ENCODE data around the gene PRR5L.

DNA sequence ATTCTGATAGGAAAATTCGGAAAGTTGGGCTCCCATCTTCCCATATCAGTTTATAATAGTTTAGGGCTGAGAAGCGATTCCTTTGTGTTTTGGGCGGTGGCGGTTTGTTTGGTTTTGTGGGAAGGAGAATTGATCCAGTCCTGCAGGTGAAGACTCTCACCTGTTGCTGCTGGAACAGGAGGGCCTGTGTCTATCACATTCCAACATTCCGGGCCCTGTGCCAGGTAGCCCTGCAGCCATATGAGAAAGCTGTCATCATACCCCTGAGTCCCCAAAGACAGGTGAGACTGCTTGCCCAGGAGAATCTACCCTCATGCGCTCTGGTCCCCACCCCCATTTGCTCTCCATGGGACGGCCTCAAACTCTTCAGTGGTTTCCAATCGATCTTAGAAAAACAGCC lies 151.9 kb downstream of the PRR5L start:
- TF ChIP-seq, protein P1, sequence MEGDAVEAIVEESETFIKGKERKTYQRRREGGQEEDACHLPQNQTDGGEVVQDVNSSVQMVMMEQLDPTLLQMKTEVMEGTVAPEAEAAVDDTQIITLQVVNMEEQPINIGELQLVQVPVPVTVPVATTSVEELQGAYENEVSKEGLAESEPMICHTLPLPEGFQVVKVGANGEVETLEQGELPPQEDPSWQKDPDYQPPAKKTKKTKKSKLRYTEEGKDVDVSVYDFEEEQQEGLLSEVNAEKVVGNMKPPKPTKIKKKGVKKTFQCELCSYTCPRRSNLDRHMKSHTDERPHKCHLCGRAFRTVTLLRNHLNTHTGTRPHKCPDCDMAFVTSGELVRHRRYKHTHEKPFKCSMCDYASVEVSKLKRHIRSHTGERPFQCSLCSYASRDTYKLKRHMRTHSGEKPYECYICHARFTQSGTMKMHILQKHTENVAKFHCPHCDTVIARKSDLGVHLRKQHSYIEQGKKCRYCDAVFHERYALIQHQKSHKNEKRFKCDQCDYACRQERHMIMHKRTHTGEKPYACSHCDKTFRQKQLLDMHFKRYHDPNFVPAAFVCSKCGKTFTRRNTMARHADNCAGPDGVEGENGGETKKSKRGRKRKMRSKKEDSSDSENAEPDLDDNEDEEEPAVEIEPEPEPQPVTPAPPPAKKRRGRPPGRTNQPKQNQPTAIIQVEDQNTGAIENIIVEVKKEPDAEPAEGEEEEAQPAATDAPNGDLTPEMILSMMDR (conservative IDR thresholded peaks at IDR 0.05; ENCODE audit: low read depth in 2 of 2) = no peak
- TF ChIP-seq EZH2phosphoT487 (IDR thresholded peaks at IDR 0.05; ENCODE audit: unreplicated experiment) (no peak), EZH2 (IDR thresholded peaks at IDR 0.05; ENCODE audit: low read depth, unreplicated experiment) (no peak), POLR2AphosphoS5 (IDR thresholded peaks at IDR 0.05; ENCODE audit: low read depth) (no peak), ZNF114 (CRISPR knock-in tag; IDR thresholded peaks at IDR 0.05) (no peak), CREB1 (CRISPR knock-in tag; IDR thresholded peaks at IDR 0.05; ENCODE audit: low read depth) (no peak), STAT1 (IDR thresholded peaks at IDR 0.05; ENCODE audit: unreplicated experiment) (no peak)
- TF ChIP-seq, protein P2, sequence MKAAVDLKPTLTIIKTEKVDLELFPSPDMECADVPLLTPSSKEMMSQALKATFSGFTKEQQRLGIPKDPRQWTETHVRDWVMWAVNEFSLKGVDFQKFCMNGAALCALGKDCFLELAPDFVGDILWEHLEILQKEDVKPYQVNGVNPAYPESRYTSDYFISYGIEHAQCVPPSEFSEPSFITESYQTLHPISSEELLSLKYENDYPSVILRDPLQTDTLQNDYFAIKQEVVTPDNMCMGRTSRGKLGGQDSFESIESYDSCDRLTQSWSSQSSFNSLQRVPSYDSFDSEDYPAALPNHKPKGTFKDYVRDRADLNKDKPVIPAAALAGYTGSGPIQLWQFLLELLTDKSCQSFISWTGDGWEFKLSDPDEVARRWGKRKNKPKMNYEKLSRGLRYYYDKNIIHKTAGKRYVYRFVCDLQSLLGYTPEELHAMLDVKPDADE (IDR thresholded peaks at IDR 0.05) = no peak

All from GM23338 (cell line).